ENCODE measurements around the gene SPANXA2. TPM values are rescaled to one million over a fixed set of nuclear protein-coding genes. Genes with fewer than 3 reads are reported as not detected.

The SPANXA2 gene
- total and polyA plus RNA-seq, 2 of the 4 experiments (the other 2 are of a cell fraction): not detected

DNA sequence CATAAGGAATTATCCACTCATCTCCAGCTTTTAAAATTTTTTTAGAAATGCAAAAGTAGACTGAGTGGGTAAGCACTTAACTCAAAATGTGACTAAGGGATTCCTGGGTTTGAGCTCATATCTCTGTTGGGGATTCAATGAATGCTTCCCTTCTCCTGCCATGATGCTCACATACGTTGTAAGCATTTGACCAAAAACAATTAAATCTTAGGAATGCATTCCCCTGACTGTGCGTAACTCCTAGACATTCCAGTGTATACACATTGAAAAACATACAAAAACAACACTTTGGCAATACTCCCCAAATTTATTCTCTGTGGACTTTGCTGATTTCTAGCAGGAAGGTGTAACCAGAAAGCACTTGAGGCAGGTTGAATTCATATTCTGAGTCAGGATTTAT is 29.8 kb downstream of the SPANXA2 start:
- Histone ChIP-seq H3K9me3 (ENCODE audit: control insufficient read depth, insufficient read depth, low read length) (no peaks in the 10 kb centered on the region; the same call in 1 of the 2 replicates), H2BK15ac (ENCODE audit: low read depth, low read length) (no peak overlapping the region), H4K20me1 (ENCODE audit: insufficient read depth, low read length) (no peaks in the 10 kb centered on the region), H2AK9ac (replicated peaks; ENCODE audit: low read depth, low read length, poor library complexity) (no peak overlapping the region), H2AK5ac (ENCODE audit: low read depth, low read length) (no peak overlapping the region), H2BK120ac (ENCODE audit: low read depth, low read length) (no peak overlapping the region), H3K27me3 (ENCODE audit: control insufficient read depth, insufficient read depth, low read length) (no peaks in the 10 kb centered on the region), H3K18ac (ENCODE audit: low read depth, low read length) (no peak overlapping the region), H3K4me2 (ENCODE audit: low read depth, low read length) (no peak overlapping the region), H4K8ac (ENCODE audit: low read depth in 2 of 2, low read length in 2 of 2) (no peak overlapping the region), H2AFZ (replicated peaks; ENCODE audit: low read length, poor library complexity) (no peak overlapping the region), H3K27ac (ENCODE audit: insufficient read depth, low read length) (no peak overlapping the region), H3K36me3 (ENCODE audit: control insufficient read depth, insufficient read depth, low read length) (no peaks in the 10 kb centered on the region), H3K4ac (ENCODE audit: low read depth, low read length) (no peak overlapping the region), H3K23ac (ENCODE audit: low read depth, low read length) (no peak overlapping the region), H3K56ac (ENCODE audit: extremely low read depth, insufficient read depth, low read length) (no peak overlapping the region), H3K9ac (ENCODE audit: low read depth, low read length) (no peak overlapping the region), H3K4me1 (ENCODE audit: control insufficient read depth, insufficient read depth, low read length) (no peaks in the 10 kb centered on the region), H3K9me1 (ENCODE audit: insufficient read depth, low read length) (no peaks in the 10 kb centered on the region), H2BK20ac (ENCODE audit: low read depth, low read length) (no peak overlapping the region), H3K79me1 (ENCODE audit: low read depth in 1 of 2, low read length in 2 of 2) (no peaks in the 10 kb centered on the region), H3K4me3 (ENCODE audit: insufficient read depth, low read depth, low read length) (no peak overlapping the region), H4K91ac (ENCODE audit: insufficient read depth, low read depth, low read length) (no peak overlapping the region), H2BK5ac (ENCODE audit: low read depth, low read length, poor library complexity, severe bottlenecking) (no peak overlapping the region), H4K5ac (ENCODE audit: low read depth, low read length) (no peak overlapping the region), H3K14ac (replicated peaks; ENCODE audit: low read depth, low read length) (no peak overlapping the region)
- ChIA-PET CTCF (no interaction called here), POLR2A (ENCODE audit: unreplicated experiment) (no interaction called here)
- no CpG with 5 or more reads among the region's 2 CpGs for WGBS, 2 experiments (ENCODE audit: extremely low coverage in 2 of 2, insufficient read length in 1 of 2)
- peak; percentile 75 for ATAC-seq (ENCODE audit: low read depth)
- dilution Hi-C loops (cut with HindIII; ENCODE audit: low sequenced_read_pairs, unreplicated experiment): no loop called here
- in situ Hi-C loops (cut with MboI; ENCODE audit: low sequenced_read_pairs): no loop called here
- BruUV-seq (replicated peaks): no TSS peak
- no peak for TF ChIP-seq MAFK (IDR thresholded peaks at IDR 0.05; ENCODE audit: low read depth, low read length)
- TF ChIP-seq BHLHE40 (IDR thresholded peaks at IDR 0.05; ENCODE audit: low read depth, low read length): no peak
- TF ChIP-seq, protein P1, sequence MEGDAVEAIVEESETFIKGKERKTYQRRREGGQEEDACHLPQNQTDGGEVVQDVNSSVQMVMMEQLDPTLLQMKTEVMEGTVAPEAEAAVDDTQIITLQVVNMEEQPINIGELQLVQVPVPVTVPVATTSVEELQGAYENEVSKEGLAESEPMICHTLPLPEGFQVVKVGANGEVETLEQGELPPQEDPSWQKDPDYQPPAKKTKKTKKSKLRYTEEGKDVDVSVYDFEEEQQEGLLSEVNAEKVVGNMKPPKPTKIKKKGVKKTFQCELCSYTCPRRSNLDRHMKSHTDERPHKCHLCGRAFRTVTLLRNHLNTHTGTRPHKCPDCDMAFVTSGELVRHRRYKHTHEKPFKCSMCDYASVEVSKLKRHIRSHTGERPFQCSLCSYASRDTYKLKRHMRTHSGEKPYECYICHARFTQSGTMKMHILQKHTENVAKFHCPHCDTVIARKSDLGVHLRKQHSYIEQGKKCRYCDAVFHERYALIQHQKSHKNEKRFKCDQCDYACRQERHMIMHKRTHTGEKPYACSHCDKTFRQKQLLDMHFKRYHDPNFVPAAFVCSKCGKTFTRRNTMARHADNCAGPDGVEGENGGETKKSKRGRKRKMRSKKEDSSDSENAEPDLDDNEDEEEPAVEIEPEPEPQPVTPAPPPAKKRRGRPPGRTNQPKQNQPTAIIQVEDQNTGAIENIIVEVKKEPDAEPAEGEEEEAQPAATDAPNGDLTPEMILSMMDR (conservative IDR thresholded peaks at IDR 0.05; ENCODE audit: low read depth, low read length): no peak
- TF ChIP-seq RAD21 (IDR thresholded peaks at IDR 0.05; ENCODE audit: low read length): no peak
- TF ChIP-seq MXI1 (IDR thresholded peaks at IDR 0.05; ENCODE audit: borderline replicate concordance, low read depth, low read length): no peak
- TF ChIP-seq NFE2L2 (IDR thresholded peaks at IDR 0.05; ENCODE audit: low read depth, low read length): no peak
- TF ChIP-seq, protein P2, sequence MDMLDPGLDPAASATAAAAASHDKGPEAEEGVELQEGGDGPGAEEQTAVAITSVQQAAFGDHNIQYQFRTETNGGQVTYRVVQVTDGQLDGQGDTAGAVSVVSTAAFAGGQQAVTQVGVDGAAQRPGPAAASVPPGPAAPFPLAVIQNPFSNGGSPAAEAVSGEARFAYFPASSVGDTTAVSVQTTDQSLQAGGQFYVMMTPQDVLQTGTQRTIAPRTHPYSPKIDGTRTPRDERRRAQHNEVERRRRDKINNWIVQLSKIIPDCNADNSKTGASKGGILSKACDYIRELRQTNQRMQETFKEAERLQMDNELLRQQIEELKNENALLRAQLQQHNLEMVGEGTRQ (IDR thresholded peaks at IDR 0.05; ENCODE audit: low read depth, low read length): no peak
- no peak for TF ChIP-seq FOS (IDR thresholded peaks at IDR 0.05; ENCODE audit: low read depth, low read length)
- no peak for TF ChIP-seq CEBPB (IDR thresholded peaks at IDR 0.05; ENCODE audit: low read depth, low read length)
- TF ChIP-seq RFX5 (IDR thresholded peaks at IDR 0.05; ENCODE audit: low read depth, low read length): no peak
- no peak for TF ChIP-seq CHD1 (IDR thresholded peaks at IDR 0.05; ENCODE audit: low read depth, low read length)
- TF ChIP-seq, protein P3, sequence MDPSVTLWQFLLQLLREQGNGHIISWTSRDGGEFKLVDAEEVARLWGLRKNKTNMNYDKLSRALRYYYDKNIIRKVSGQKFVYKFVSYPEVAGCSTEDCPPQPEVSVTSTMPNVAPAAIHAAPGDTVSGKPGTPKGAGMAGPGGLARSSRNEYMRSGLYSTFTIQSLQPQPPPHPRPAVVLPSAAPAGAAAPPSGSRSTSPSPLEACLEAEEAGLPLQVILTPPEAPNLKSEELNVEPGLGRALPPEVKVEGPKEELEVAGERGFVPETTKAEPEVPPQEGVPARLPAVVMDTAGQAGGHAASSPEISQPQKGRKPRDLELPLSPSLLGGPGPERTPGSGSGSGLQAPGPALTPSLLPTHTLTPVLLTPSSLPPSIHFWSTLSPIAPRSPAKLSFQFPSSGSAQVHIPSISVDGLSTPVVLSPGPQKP (IDR thresholded peaks at IDR 0.05; ENCODE audit: borderline replicate concordance, low read depth, low read length): no peak
- TF ChIP-seq SMC3 (IDR thresholded peaks at IDR 0.05; ENCODE audit: low read depth, low read length): no peak
- no peak for TF ChIP-seq MAZ (IDR thresholded peaks at IDR 0.05; ENCODE audit: borderline replicate concordance, low read depth, low read length)
- TF ChIP-seq POLR2A (IDR thresholded peaks at IDR 0.05; ENCODE audit: low read depth, low read length): no peak
- no peak for TF ChIP-seq RCOR1 (IDR thresholded peaks at IDR 0.05; ENCODE audit: insufficient replicate concordance, low read length)
- intact Hi-C loops (cut with micrococcal nuclease): no loop called here
- DNase-seq: peak; percentile 42
